Measurements from ENCODE around the gene CENPM.

Gene CENPM

GRCh38 chr22:41892721-41893120, 54.2 kb downstream of the CENPM start:
- no peak for DNase-seq

- no peak for DNase-seq
Observed at GRCh38 chr22:41891407-41891806, 55.5 kb downstream of the CENPM start.
